HTERT RPE-1 (cell line): ENCODE measurements around the gene NCKAP5.

Source experiments
- in situ Hi-C: fragments of 300-500 bp; cut with MboI; formaldehyde crosslinking; loops from 4 replicates; pipeline ENCODE4 v1.14.3; 2020; ENCODE audit warnings: low sequenced_read_pairs

The NCKAP5 gene

GRCh38 chr2:132915812-132916549 is 652.3 kb downstream of the NCKAP5 start:
- in situ Hi-C loops: no loop called here

- in situ Hi-C loops: no loop called here
Measured at GRCh38 chr2:132911726-132912724, 656.2 kb downstream of the NCKAP5 start.

GRCh38 chr2:132910432-132910831 is 657.8 kb downstream of the NCKAP5 start:
- in situ Hi-C loops: no loop called here

- in situ Hi-C loops: no loop called here
Measured at GRCh38 chr2:132909427-132909826, 658.8 kb downstream of the NCKAP5 start.

GRCh38 chr2:132904142-132904842 is 664.0 kb downstream of the NCKAP5 start:
- in situ Hi-C loops: no loop called here

GRCh38 chr2:132902626-132903025 is 665.6 kb downstream of the NCKAP5 start:
- in situ Hi-C loops: no loop called here

GRCh38 chr2:132901661-132902060 is 666.6 kb downstream of the NCKAP5 start:
- in situ Hi-C loops: no loop called here

GRCh38 chr2:132897111-132897510 is 671.2 kb downstream of the NCKAP5 start:
- in situ Hi-C loops: no loop called here

GRCh38 chr2:132896073-132896472 is 672.2 kb downstream of the NCKAP5 start:
- in situ Hi-C loops: no loop called here

GRCh38 chr2:132891498-132891897 is 676.8 kb downstream of the NCKAP5 start:
- in situ Hi-C loops: no loop called here

- in situ Hi-C loops: no loop called here
Measured at GRCh38 chr2:132886574-132886973, 681.7 kb downstream of the NCKAP5 start.

GRCh38 chr2:132884705-132885104 is 683.6 kb downstream of the NCKAP5 start:
- in situ Hi-C loops: no loop called here

- in situ Hi-C loops: no loop called here
Measured at GRCh38 chr2:132884292-132884691, 684.0 kb downstream of the NCKAP5 start.

- in situ Hi-C loops: no loop called here
Measured at GRCh38 chr2:132883430-132883829, 684.8 kb downstream of the NCKAP5 start.

GRCh38 chr2:132881546-132881945 is 686.7 kb downstream of the NCKAP5 start:
- in situ Hi-C loops: no loop called here

- in situ Hi-C loops: no loop called here
Measured at GRCh38 chr2:132877923-132878322, 690.3 kb downstream of the NCKAP5 start.

- in situ Hi-C loops: no loop called here
Measured at GRCh38 chr2:132876745-132877391, 691.4 kb downstream of the NCKAP5 start.

GRCh38 chr2:132875193-132875592 is 693.1 kb downstream of the NCKAP5 start:
- in situ Hi-C loops: no loop called here

- in situ Hi-C loops: no loop called here
Measured at GRCh38 chr2:132873738-132874137, 694.5 kb downstream of the NCKAP5 start.

GRCh38 chr2:132871831-132872230 is 696.4 kb downstream of the NCKAP5 start:
- in situ Hi-C loops: no loop called here

GRCh38 chr2:132863961-132864360 is 704.3 kb downstream of the NCKAP5 start:
- in situ Hi-C loops: no loop called here
